Psoas muscle (tissue), 8 donors: ENCODE results near the gene DMGDH. TPM values are rescaled to one million over a fixed set of nuclear protein-coding genes. Genes with fewer than 3 reads are reported as not detected.

Experiments
- ATAC-seq, 4 donors: fragments of 200-7000 bp; cut with Tn5 transposase; one replicate each; pipeline ENCODE4 v1.9.1; 2020; ENCODE audit warnings: moderate library complexity in 3 of 4, mild to moderate bottlenecking in 2 of 4
- DNase-seq, 2 donors: peaks; one replicate each; pipeline ENCODE4 v3.0.0-alpha.2; 2020
- H3K27ac ChIP-seq: fragments of 200-600 bp; one replicate; pipeline ENCODE4 v1.8.0; 2022
- H3K27me3 ChIP-seq, 3 donors: fragments of 200-600 bp in 1 of 3; one replicate each; pipeline versions ENCODE4 v1.6.1 to v1.8.0; 2013 to 2022; ENCODE audit warnings: low read length in 2 of 3, mild to moderate bottlenecking in 2 of 3, moderate library complexity in 1 of 3; ENCODE audit not compliant: insufficient read depth in 3 of 3
- H3K36me3 ChIP-seq, 2 donors: fragments of 200-600 bp in 1 of 2; one replicate each; pipeline versions ENCODE4 v1.6.1 to v1.8.0; 2013 to 2022; ENCODE audit warnings: low read depth in 1 of 2, mild to moderate bottlenecking in 1 of 2, moderate library complexity in 1 of 2; ENCODE audit not compliant: insufficient read depth in 1 of 2
- H3K4me1 ChIP-seq: fragments of 200-600 bp; one replicate; pipeline ENCODE4 v1.8.0; 2022
- H3K4me3 ChIP-seq: fragments of 200-600 bp; one replicate; pipeline ENCODE4 v1.8.0; 2022; ENCODE audit warnings: mild to moderate bottlenecking
- H3K9me3 ChIP-seq: fragments of 200-600 bp; one replicate; pipeline ENCODE4 v1.8.0; 2022
- WGBS, 3 donors: extraction: QIAGEN DNeasy Blood & Tissue Kit; methylation state at CpG; one replicate each; pipeline versions ENCODE4 v1.1.6 to v1.1.7; 2013; 5-methylcytosine and 5-hydroxymethylcytosine counted together
- intact Hi-C, 2 donors: fragments of 100-400 bp; cut with DNase I; formaldehyde crosslinking; loops; one replicate each; pipeline versions ENCODE4 v1.11.0 to v1.14.2; 2022
- polyA plus RNA-seq, 3 donors: library from polyadenylated mRNA; stranded (reverse); fragments of 200-250 nt; gene quantifications; one replicate each; pipeline ENCODE4 v1.2.3, GENCODE V29; 2013
- total RNA-seq, 4 donors: library from RNA; stranded (reverse); fragmentation: NEBNext Ultra II Directional in 2 of 4; extraction: Animal tissue kit (Norgen Biotek cat#: 25700) in 2 of 4; gene quantifications; one replicate each; pipeline versions ENCODE4 v1.2.1 to v1.2.4, GENCODE V29; 2021 to 2023
- TF ChIP-seq, protein P1 (sequence below): fragments of 200-600 bp; IDR thresholded peaks from one replicate; pipeline ENCODE4 v1.8.0; 2022; ENCODE audit warnings: antibody characterized with exemption
- donor health status: healthy with polysubstance abuse.
- donor health status: DM: no; HTN: no; CAD: no; lungs with moderate emphysema.
- donor health status: Bipolar disorder and iron deficiency.
- donor health status: healthy.
- donor health status: DM: yes; HTN: yes; CAD: no.
- donor health status: DM: no; HTN: no; CAD: no.
- donor health status: DM: no; HTN: no; CAD: no.
- donor health status: DM: yes; HTN: yes; CAD: no.

DMGDH gene
- total and polyA plus RNA-seq, 7 donors: 0.16 to 2.8 (median 1.7) TPM

DNA sequence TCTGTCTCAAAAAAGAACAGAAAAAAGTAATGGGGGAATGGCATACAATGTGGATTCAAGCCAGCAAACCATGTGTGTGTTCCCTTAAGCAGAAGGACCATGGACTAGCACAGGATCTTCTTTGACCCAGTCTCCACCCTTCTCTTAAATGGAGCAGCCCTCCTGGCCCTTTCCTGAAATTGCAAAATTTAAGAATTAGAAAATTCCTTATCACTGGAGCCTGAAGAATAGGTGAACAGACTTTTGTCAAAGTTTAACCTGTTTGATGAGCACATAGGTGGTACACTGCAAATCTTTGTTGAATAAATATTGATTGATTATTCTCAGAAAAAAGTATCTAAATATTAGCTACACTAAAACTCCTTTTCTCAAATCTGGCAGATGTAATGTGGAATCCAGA lies 12.6 kb downstream of the DMGDH start:
- H3K9me3 ChIP-seq: no peaks in the 10 kb centered on the region
- no peak for ATAC-seq
- TF ChIP-seq, protein P1, sequence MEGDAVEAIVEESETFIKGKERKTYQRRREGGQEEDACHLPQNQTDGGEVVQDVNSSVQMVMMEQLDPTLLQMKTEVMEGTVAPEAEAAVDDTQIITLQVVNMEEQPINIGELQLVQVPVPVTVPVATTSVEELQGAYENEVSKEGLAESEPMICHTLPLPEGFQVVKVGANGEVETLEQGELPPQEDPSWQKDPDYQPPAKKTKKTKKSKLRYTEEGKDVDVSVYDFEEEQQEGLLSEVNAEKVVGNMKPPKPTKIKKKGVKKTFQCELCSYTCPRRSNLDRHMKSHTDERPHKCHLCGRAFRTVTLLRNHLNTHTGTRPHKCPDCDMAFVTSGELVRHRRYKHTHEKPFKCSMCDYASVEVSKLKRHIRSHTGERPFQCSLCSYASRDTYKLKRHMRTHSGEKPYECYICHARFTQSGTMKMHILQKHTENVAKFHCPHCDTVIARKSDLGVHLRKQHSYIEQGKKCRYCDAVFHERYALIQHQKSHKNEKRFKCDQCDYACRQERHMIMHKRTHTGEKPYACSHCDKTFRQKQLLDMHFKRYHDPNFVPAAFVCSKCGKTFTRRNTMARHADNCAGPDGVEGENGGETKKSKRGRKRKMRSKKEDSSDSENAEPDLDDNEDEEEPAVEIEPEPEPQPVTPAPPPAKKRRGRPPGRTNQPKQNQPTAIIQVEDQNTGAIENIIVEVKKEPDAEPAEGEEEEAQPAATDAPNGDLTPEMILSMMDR: no peak

DNA sequence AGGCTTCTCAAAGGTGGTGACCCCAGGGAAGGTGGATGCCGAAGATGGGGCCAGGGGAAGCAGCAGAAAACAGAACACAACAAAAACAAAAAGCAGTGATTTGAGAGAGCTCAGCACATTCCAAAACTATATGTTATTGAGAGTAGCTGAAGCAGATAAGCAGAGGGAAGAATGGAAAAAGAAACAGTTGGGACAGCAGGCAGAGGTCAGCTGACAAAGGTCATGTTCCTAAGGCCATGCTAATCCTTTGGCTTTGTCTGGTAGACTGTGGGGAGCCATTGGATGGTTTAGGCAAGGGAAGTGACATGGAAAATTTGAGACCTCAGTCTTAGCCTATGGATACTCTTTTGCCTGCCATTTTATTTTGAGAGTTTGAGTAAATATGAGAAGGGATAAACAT lies 14.5 kb downstream of the DMGDH start:
- ATAC-seq: no peak
- intact Hi-C loops: no loop called here
- Histone ChIP-seq H3K4me3 (no peak overlapping the region), H3K9me3 (no peaks in the 10 kb centered on the region), H3K36me3 (no peaks in the 10 kb centered on the region), H3K4me1 (no peaks in the 10 kb centered on the region), H3K27ac (no peak overlapping the region), H3K27me3 (no peaks in the 10 kb centered on the region)
- TF ChIP-seq, protein P1: no peak
- 80 to 88% (median 85%) methylated on average over 1 of the region's 1 CpG for WGBS, 3 donors
- no peak for DNase-seq

More for the DNA sequence above, 12.6 kb downstream of the DMGDH start:
- H3K4me1 ChIP-seq: no peaks in the 10 kb centered on the region
- H3K27me3 ChIP-seq: no peaks in the 10 kb centered on the region
- no peak overlapping the region for H3K27ac ChIP-seq
- no peak for DNase-seq
- no peaks in the 10 kb centered on the region for H3K36me3 ChIP-seq
- intact Hi-C loops: no loop called here
- H3K4me3 ChIP-seq: no peak overlapping the region

DNA sequence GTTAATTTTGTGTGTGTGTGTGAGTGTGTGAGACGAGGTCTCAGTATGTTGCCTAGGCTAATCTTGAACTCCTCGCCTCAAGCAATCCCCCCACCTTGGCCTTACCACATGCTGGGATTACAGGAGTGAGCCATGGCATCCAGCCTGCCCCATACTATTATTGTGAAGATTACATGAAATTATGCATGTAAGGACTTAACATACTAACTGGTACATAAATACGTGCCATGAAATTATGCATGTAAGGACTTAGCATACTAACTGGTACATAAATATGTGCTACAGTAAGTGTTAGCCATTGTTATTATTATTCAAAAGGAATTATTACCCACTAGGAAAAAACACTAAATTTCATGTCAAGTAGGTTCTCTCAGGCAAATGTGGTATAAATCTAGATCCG lies 16.2 kb downstream of the DMGDH start:
- DNase-seq (no peak), ATAC-seq (no peak)
- H3K27ac ChIP-seq: no peak overlapping the region
- TF ChIP-seq, protein P1: no peak
- H3K4me1 ChIP-seq: no peaks in the 10 kb centered on the region
- WGBS, 3 donors: 92 to 97% (median 95%) methylated on average over 4 of the region's 4 CpGs
- no peak overlapping the region for H3K4me3 ChIP-seq
- no peaks in the 10 kb centered on the region for H3K9me3 ChIP-seq
- intact Hi-C loops: no loop called here
- H3K27me3 ChIP-seq: no peaks in the 10 kb centered on the region
- H3K36me3 ChIP-seq: no peaks in the 10 kb centered on the region

DNA sequence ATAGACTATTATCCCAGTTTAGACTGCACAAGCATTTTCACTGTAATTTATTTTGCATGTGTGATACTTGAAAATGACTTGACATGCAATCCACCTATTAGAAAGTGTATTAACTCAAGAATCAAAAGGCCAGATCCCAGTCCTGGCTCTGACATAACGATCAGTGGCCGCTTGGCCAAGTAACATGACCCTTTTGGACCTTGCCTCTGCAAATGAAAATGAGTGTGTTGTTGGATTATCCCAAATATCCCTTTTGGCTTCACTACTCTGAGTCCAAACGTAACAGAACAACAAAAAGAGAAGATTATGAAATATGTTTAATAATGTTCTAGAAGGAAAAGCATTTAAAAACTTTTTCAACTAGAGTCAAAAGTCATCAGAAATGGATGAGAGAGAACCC lies 19.0 kb downstream of the DMGDH start:
- TF ChIP-seq, protein P1: no peak
- DNase-seq (no peak), ATAC-seq (no peak)
- H3K9me3 ChIP-seq: no peaks in the 10 kb centered on the region
- 23 to 40% (median 30%) methylated on average over 3 of the region's 3 CpGs for WGBS, 3 donors
- H3K4me3 ChIP-seq: no peak overlapping the region
- no peaks in the 10 kb centered on the region for H3K27me3 ChIP-seq
- intact Hi-C loops: no loop called here
- no peaks in the 10 kb centered on the region for H3K36me3 ChIP-seq
- no peak overlapping the region for H3K27ac ChIP-seq
- no peaks in the 10 kb centered on the region for H3K4me1 ChIP-seq

DNA sequence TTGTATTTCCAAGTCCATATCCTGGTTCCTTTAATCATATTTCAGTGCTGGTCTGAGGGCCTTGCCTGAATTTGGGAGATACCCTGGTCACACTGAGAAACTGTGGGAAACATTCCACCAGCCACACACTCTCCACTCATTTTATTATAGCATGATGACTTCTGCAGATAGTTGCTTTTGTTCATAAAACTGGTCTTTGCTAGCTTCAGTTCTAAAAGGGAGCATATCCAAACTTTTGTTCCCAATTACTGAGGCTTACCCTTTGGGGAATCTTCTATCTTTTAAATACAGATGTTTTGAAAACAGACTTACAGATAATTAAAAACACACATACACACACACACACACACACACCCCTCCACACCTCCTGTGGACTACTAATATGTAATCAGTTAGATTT lies 21.0 kb downstream of the DMGDH start:
- no peak for DNase-seq
- Histone ChIP-seq H3K36me3 (no peaks in the 10 kb centered on the region), H3K4me3 (no peak overlapping the region), H3K9me3 (no peaks in the 10 kb centered on the region), H3K27me3 (no peaks in the 10 kb centered on the region), H3K27ac (no peak overlapping the region), H3K4me1 (no peaks in the 10 kb centered on the region)
- TF ChIP-seq, protein P1: no peak
- intact Hi-C loops: no loop called here
- ATAC-seq: no peak
